HCT116 (cell line): Measurements from ENCODE around the gene RPL4. TPM values are rescaled to one million over a fixed set of nuclear protein-coding genes. Genes with fewer than 3 reads are reported as not detected.
"Not testable (repeated sequence)": the region's sequence is repeated elsewhere in the genome, so short reads cannot be mapped to it uniquely, and the experiment has no call there.

Source experiments
- ATAC-seq: fragments of 200-7000 bp; cut with Tn5 transposase; 2 replicates; pipeline ENCODE4 v1.9.1; 2020; ENCODE audit warnings: mild to moderate bottlenecking, moderate library complexity
- BruUV-seq: library from RNA; stranded (reverse); fragments of 400-500 nt; replicated peaks from 2 replicates; lab custom pipeline; 2021; lab: Mats Ljungman, UMichigan
- CTCF ChIA-PET: fragments of 300-600 bp; sonication (Branson Sonifier 250); formaldehyde crosslinking; loops from one replicate; lab custom pipeline; 2021; ENCODE audit warnings: antibody characterized with exemption; lab: Charles Lee
- POLR2A ChIA-PET: fragments of 300-600, 350-600 bp; sonication (Branson Sonifier 250); formaldehyde crosslinking; loops from one replicate; lab custom pipeline; 2021; ENCODE audit warnings: antibody characterized with exemption; lab: Charles Lee
- RAD21 ChIA-PET, 2 experiments: fragments of 300-600 bp; sonication (Branson Sonifier 250); formaldehyde crosslinking; loops; one replicate each; lab custom pipeline; 2023; ENCODE audit warnings: low total read pairs in 2 of 2; ENCODE audit not compliant: uncharacterized antibody in 2 of 2, unreplicated experiment in 2 of 2, low non-redundant PET in 1 of 2; lab: Charles Lee
- DNase-seq: peaks from one replicate; pipeline ENCODE4 v3.0.0-alpha.2; 2010; ENCODE audit warnings: low read depth, low spot score
- H2AFZ ChIP-seq: fragments of 200-600 bp; shearing (Covaris generic), sonication (generic); 2 replicates; pipeline ENCODE4 v1.6.1; 2017; ENCODE audit warnings: low read depth, mixed run types, mixed read lengths, antibody characterized with exemption, low read length; ENCODE audit not compliant: poor library complexity, severe bottlenecking
- H3K27ac ChIP-seq: 2 replicates; pipeline ENCODE4 v1.5.1; 2012; ENCODE audit warnings: low read depth, low read length
- H3K27me3 ChIP-seq: fragments of 200-600 bp; sonication (generic); 2 replicates; pipeline ENCODE4 v1.6.1; 2016; ENCODE audit warnings: mixed run types, low read length, mixed read lengths; ENCODE audit not compliant: insufficient read depth
- H3K36me3 ChIP-seq, 2 experiments: fragments of 200-500 bp in 1 of 2; fragments of 200-600 bp in 1 of 2; sonication (Bioruptor generic) in 1 of 2; sonication (generic) in 1 of 2; 2 replicates each; pipeline versions ENCODE4 v1.5.1 to v1.6.1; 2014 to 2016; ENCODE audit warnings: low read length in 2 of 2, inconsistent platforms in 1 of 2, mixed read lengths in 1 of 2, mixed run types in 1 of 2; ENCODE audit not compliant: insufficient read depth in 2 of 2, control insufficient read depth in 1 of 2
- H3K4me1 ChIP-seq, 2 experiments: fragments of 200-600 bp in 1 of 2; sonication (generic) in 1 of 2; 2 replicates each; pipeline versions ENCODE4 v1.5.1 to v1.6.1; 2012 to 2017; ENCODE audit warnings: low read length in 2 of 2, inconsistent platforms in 1 of 2, mild to moderate bottlenecking in 1 of 2, mixed read lengths in 1 of 2, mixed run types in 1 of 2, moderate library complexity in 1 of 2; ENCODE audit not compliant: insufficient read depth in 2 of 2, control insufficient read depth in 1 of 2
- H3K4me2 ChIP-seq: fragments of 200-600 bp; sonication (generic); 2 replicates; pipeline ENCODE4 v1.6.1; 2017; ENCODE audit warnings: mixed run types, low read length, mixed read lengths
- H3K4me3 ChIP-seq, 2 experiments: fragments of 200-600 bp in 1 of 2; sonication (generic) in 1 of 2; replicated peaks in 1 of 2; 2 replicates each; pipeline ENCODE4 v1.5.1; 2011 to 2016; ENCODE audit warnings: low read length in 2 of 2, control low read depth in 1 of 2, low read depth in 1 of 2, mild to moderate bottlenecking in 1 of 2, mixed read lengths in 1 of 2, mixed run types in 1 of 2
- H3K79me2 ChIP-seq: fragments of 200-600 bp; sonication (generic); 2 replicates; pipeline ENCODE4 v1.6.1; 2017; ENCODE audit warnings: mild to moderate bottlenecking, mixed run types, low read length, moderate library complexity, mixed read lengths; ENCODE audit not compliant: insufficient read depth
- H3K9ac ChIP-seq: fragments of 200-600 bp; sonication (generic); 2 replicates; pipeline ENCODE4 v1.6.1; 2016; ENCODE audit warnings: low read length, mixed read lengths
- H3K9me2 ChIP-seq: fragments of 200-600 bp; sonication (generic), shearing (Covaris generic); 2 replicates; pipeline ENCODE4 v1.6.1; 2017; ENCODE audit warnings: mixed run types, mild to moderate bottlenecking, moderate library complexity; ENCODE audit not compliant: insufficient read depth
- H3K9me3 ChIP-seq, 2 experiments: fragments of 200-500 bp in 1 of 2; fragments of 200-600 bp in 1 of 2; sonication (Bioruptor generic) in 1 of 2; sonication (generic) in 1 of 2; 2 replicates each; pipeline ENCODE4 v1.6.1; 2014 to 2017; ENCODE audit warnings: low read length in 2 of 2, mixed read lengths in 2 of 2, inconsistent platforms in 1 of 2, low read depth in 1 of 2, mild to moderate bottlenecking in 1 of 2, mixed run types in 1 of 2, moderate library complexity in 1 of 2; ENCODE audit not compliant: control insufficient read depth in 1 of 2, insufficient read depth in 1 of 2
- H4K20me1 ChIP-seq: fragments of 200-600 bp; sonication (generic), shearing (Covaris generic); 2 replicates; pipeline ENCODE4 v1.6.1; 2017; ENCODE audit warnings: mixed run types, mild to moderate bottlenecking, moderate library complexity; ENCODE audit not compliant: insufficient read depth
- JUND ChIP-seq: IDR thresholded peaks from 2 replicates; pipeline ENCODE4 v1.6.1; 2012
- intact Hi-C: fragments of 100-400 bp; cut with micrococcal nuclease; formaldehyde crosslinking; loops from 2 replicates; pipeline ENCODE4 v1.10.0; 2022
- total RNA-seq: library from RNA; stranded (reverse); gene quantifications from one replicate; pipeline ENCODE4 v1.2.1, GENCODE V29; 2021; ENCODE audit not compliant: unreplicated experiment
- TF ChIP-seq, protein P1 (sequence below), 3 experiments: fragments of 200-600 bp in 1 of 3; sonication (generic) in 1 of 3; IDR thresholded peaks in 2 of 3; conservative IDR thresholded peaks in 1 of 3; 2 replicates each; pipeline ENCODE4 v1.5.1; 2012 to 2017; ENCODE audit warnings: low read depth in 2 of 3, low read length in 2 of 3, antibody characterized with exemption in 1 of 3, borderline replicate concordance in 1 of 3, control low read depth in 1 of 3, mild to moderate bottlenecking in 1 of 3, mixed read lengths in 1 of 3, mixed run types in 1 of 3, moderate library complexity in 1 of 3; ENCODE audit not compliant: insufficient read depth in 1 of 3

Gene RPL4
- total RNA-seq, 1 experiment from 2014 or later = 3,818 TPM

DNA sequence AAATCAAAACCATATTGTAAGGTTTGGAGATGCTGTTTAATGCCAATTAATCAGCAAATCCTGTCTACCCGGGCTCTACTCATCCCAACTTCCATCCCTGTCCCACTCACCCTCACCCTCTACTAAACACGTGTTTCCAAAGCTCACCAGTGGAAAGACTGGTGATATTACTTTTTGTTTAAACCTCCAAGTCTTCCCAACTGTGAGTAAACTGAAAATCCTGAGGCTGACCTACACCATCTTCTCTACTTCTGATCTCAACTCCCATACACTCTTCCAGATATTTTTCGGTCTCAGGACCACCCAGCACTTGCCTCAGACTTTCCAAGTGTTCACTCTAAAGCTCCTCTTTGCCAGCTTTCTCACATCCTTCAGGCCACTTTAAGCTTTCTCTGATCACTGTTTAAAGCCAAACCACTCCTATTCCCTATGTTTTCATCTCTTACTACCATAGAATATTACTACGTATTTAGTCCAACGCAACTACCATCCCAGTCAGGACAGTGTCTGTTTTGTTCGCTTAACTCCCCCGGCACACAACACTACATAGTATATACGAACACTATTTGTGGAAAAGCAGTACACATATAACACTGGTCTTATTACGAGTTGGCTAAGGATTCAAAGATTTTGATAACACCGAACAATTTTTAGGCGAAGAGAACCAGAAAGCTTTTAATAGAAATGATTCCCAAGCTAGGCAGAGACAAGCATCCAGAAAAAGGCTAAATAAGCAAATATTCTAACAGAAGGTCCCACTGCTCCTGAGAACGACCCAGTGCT lies 684 bp downstream of the RPL4 start:
- BruUV-seq = TSS peak; percentile 56
- intact Hi-C loops = no loop called here
- H3K4me2 ChIP-seq = peak overlapping the region; percentile 86
- peak overlapping the region; percentile 99 for H3K9ac ChIP-seq
- no peaks in the 10 kb centered on the region for H3K9me3 ChIP-seq
- TF ChIP-seq JUND = peak; percentile 10; the same call in 1 of the 2 replicates
- TF ChIP-seq, protein P1, sequence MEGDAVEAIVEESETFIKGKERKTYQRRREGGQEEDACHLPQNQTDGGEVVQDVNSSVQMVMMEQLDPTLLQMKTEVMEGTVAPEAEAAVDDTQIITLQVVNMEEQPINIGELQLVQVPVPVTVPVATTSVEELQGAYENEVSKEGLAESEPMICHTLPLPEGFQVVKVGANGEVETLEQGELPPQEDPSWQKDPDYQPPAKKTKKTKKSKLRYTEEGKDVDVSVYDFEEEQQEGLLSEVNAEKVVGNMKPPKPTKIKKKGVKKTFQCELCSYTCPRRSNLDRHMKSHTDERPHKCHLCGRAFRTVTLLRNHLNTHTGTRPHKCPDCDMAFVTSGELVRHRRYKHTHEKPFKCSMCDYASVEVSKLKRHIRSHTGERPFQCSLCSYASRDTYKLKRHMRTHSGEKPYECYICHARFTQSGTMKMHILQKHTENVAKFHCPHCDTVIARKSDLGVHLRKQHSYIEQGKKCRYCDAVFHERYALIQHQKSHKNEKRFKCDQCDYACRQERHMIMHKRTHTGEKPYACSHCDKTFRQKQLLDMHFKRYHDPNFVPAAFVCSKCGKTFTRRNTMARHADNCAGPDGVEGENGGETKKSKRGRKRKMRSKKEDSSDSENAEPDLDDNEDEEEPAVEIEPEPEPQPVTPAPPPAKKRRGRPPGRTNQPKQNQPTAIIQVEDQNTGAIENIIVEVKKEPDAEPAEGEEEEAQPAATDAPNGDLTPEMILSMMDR (IDR thresholded peaks at IDR 0.05 in 2 of 3, conservative IDR thresholded peaks at IDR 0.05 in 1 of 3; ENCODE audit: borderline replicate concordance in 1 of 3, insufficient read depth in 1 of 3, low read depth in 2 of 3, low read length in 2 of 3) = no peak
- ChIA-PET CTCF (no interaction called here), POLR2A (interaction anchor here (1.0 kb wide), 1 partner anchor 62 kb away, joined by 3 read pairs; the partner anchor contains the start of gene LCTL), RAD21 (no interaction called here)
- H3K27ac ChIP-seq = peak overlapping the region; percentile 86
- H3K79me2 ChIP-seq = peaks cover 91% of the 10 kb centered on the region
- no peak for DNase-seq
- no peaks in the 10 kb centered on the region for H3K27me3 ChIP-seq
- no peak overlapping the region for H2AFZ ChIP-seq
- H3K36me3 ChIP-seq = peaks cover 46 to 52% of the 10 kb centered on the region in 2 experiments
- H3K4me3 ChIP-seq = peak overlapping the region; percentile 90 to 98
- H3K9me2 ChIP-seq = no peaks in the 10 kb centered on the region
- peaks cover 4 to 27% of the 10 kb centered on the region in 2 experiments; a peak in 3 of 4 replicates for H3K4me1 ChIP-seq
- peaks cover 35% of the 10 kb centered on the region; the same call in 1 of the 2 replicates for H4K20me1 ChIP-seq
- ATAC-seq = no peak

DNA sequence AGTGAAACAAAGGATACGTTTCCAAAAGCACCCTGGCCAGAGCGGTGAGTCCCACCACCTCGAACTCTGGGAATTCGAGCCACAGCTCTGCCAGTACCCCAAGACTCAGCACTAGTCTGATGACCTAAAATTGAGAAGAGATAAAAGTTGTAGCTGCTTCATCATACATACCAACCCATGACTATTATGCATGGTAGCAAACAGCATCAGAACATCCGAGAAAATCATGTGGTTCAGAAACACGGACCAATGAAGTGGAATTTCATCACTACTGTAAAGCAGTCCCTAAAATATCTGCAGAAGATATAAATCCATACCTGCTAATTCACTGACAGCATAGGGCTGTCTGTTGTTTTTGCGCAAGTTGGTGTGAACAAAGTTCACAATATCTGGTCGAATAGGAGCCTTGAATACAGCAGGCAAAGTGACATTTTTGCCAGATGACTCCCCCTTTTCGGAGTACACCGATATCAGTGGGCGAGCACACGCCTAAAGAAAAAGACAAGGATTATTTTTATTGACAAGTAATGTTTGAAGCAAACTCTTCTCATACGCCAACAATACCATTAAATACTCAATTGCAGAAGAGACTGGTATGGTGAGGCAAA lies 1.5 kb downstream of the RPL4 start:
- Histone ChIP-seq H3K27ac (peak overlapping the region; percentile 86), H3K36me3 (peaks cover 51 to 59% of the 10 kb centered on the region in 2 experiments), H3K4me3 (peak overlapping the region; percentile 90 to 98), H3K9ac (peak overlapping the region; percentile 99), H4K20me1 (peaks cover 43% of the 10 kb centered on the region; the same call in 1 of the 2 replicates), H3K4me1 (peaks cover 4 to 33% of the 10 kb centered on the region in 2 experiments; a peak in 3 of 4 replicates), H3K4me2 (peak overlapping the region; percentile 86), H3K79me2 (peaks cover 84% of the 10 kb centered on the region)
- H3K9me2 ChIP-seq, BruUV-seq, H2AFZ ChIP-seq, H3K27me3 ChIP-seq, RAD21 ChIA-PET, ATAC-seq, H3K9me3 ChIP-seq, intact Hi-C loops, DNase-seq, POLR2A ChIA-PET, CTCF ChIA-PET: not testable (repeated sequence)
